Chondrocyte (in vitro differentiated cells): ENCODE results near the gene RSRP1. TPM values are rescaled to one million over a fixed set of nuclear protein-coding genes. Genes with fewer than 3 reads are reported as not detected.

Experiments used
- DNase-seq: peaks from one replicate; pipeline ENCODE4 v3.0.0; 2021; ENCODE audit warnings: mixed read lengths, low spot score
- H3K27ac Mint-ChIP-seq: one replicate; pipeline ENCODE4 v1.8.0; 2021; ENCODE audit warnings: mild to moderate bottlenecking, moderate library complexity, mixed read lengths; ENCODE audit not compliant: unreplicated experiment
- H3K27me3 Mint-ChIP-seq: 2 replicates; pipeline ENCODE4 v1.8.0; 2021; ENCODE audit warnings: low read depth, mixed read lengths
- H3K36me3 Mint-ChIP-seq: 2 replicates; pipeline ENCODE4 v1.8.0; 2021; ENCODE audit warnings: low read depth, mixed read lengths
- H3K4me1 Mint-ChIP-seq: 2 replicates; pipeline ENCODE4 v1.8.0; 2021; ENCODE audit warnings: low read depth, mild to moderate bottlenecking, mixed read lengths
- H3K4me3 Mint-ChIP-seq: one replicate; pipeline ENCODE4 v1.8.0; 2021; ENCODE audit warnings: mild to moderate bottlenecking, moderate library complexity, mixed read lengths; ENCODE audit not compliant: unreplicated experiment
- H3K9me3 Mint-ChIP-seq: 2 replicates; pipeline ENCODE4 v1.8.0; 2021; ENCODE audit warnings: low read depth, mixed read lengths
- CTCF ChIP-seq: fragments of 200-600 bp; sonication (generic); IDR thresholded peaks from 2 replicates; pipeline ENCODE4 v1.5.0; 2021; ENCODE audit warnings: antibody characterized with exemption, mild to moderate bottlenecking, moderate library complexity
- total RNA-seq: library from RNA; stranded (reverse); gene quantifications from 3 replicates; pipeline ENCODE4 v1.2.1, GENCODE V29; 2021

Gene RSRP1
- total RNA-seq, 1 donor from 2014 or later, result 76.4 TPM

DNA sequence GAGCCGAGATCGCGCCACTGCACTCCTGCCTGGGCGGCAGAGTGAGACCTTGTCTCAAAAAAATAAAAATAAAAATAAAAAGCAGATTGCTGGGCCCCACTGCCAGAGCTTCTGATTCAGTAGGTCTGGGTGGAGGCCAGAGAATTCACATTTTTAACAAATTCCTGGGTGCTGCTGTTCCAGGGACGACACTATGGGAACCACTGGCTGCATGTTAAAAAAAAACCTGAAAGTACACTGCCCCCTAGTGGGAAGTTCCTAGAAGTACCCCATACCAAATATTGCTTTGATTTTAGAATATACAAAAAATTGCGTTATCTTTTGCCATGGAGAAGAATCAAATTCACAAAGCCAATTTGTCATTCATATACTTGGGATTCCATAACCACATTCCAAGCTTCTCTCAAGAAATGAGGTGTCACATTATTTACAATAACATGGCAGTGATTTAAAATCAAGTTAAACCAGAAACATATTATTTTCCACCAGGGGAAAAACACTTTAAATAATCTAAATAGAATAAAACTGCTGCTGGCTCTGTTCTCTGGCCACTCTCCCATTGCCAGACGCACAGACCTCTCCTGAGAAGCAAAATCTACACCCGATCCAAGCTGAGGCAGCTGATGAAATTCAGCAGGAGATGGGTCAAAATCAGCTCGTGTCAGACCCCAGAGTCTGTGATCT is 42.3 kb downstream of the RSRP1 start:
- Mint-ChIP-seq H3K27ac (no peak overlapping the region), H3K36me3 (no peaks in the 10 kb centered on the region), H3K27me3 (peaks cover 13% of the 10 kb centered on the region), H3K4me1 (peaks cover 5% of the 10 kb centered on the region), H3K9me3 (no peaks in the 10 kb centered on the region), H3K4me3 (no peak overlapping the region)
- peak; percentile 90 for TF ChIP-seq CTCF
- no peak for DNase-seq

DNA sequence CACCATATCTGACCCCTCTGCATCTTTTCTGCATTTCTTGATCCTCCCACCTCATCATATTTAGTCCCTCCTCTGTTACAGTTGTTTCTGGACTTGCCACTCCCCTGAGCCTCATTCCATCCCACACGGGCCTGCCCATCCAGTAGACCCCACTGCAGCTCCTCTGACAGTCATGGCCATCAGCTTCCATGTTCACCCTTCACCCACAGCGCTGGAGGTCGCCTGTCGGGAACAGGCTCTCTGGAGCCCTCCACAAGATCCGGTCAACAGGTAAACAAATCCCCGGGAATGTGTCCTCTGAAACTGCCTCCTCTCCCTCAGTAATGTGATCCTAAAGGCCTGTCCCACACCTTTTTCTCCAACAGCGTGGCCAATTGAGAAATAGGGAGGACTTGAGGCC is 46.2 kb downstream of the RSRP1 start:
- TF ChIP-seq CTCF, result no peak
- peaks cover 21% of the 10 kb centered on the region for H3K27me3 Mint-ChIP-seq
- H3K4me1 Mint-ChIP-seq, result peaks cover 11% of the 10 kb centered on the region
- no peaks in the 10 kb centered on the region for H3K36me3 Mint-ChIP-seq
- no peaks in the 10 kb centered on the region for H3K9me3 Mint-ChIP-seq
- H3K27ac Mint-ChIP-seq, result no peak overlapping the region
- no peak overlapping the region for H3K4me3 Mint-ChIP-seq
- peak; percentile 67 for DNase-seq

- Mint-ChIP-seq H3K9me3 (no peaks in the 10 kb centered on the region), H3K27ac (no peak overlapping the region), H3K4me1 (peaks cover 11% of the 10 kb centered on the region), H3K36me3 (no peaks in the 10 kb centered on the region), H3K4me3 (no peak overlapping the region), H3K27me3 (peaks cover 13% of the 10 kb centered on the region)
- no peak for TF ChIP-seq CTCF
- DNase-seq, result peak; percentile 54
Observed at GRCh38 chr1:25199819-25200620, 47.2 kb downstream of the RSRP1 start.

- Mint-ChIP-seq H3K27me3 (peaks cover 20% of the 10 kb centered on the region), H3K9me3 (no peaks in the 10 kb centered on the region), H3K4me1 (peaks cover 11% of the 10 kb centered on the region), H3K27ac (peak overlapping the region; percentile 67), H3K4me3 (no peak overlapping the region), H3K36me3 (no peaks in the 10 kb centered on the region)
- TF ChIP-seq CTCF, result peak; percentile 33
- DNase-seq, result peak; percentile 50
Observed at GRCh38 chr1:25198663-25199252, 48.5 kb downstream of the RSRP1 start.

- Mint-ChIP-seq H3K27me3 (peaks cover 24% of the 10 kb centered on the region), H3K4me3 (no peak overlapping the region), H3K36me3 (peaks cover 2% of the 10 kb centered on the region), H3K27ac (peak overlapping the region; percentile 67), H3K4me1 (peaks cover 11% of the 10 kb centered on the region), H3K9me3 (no peaks in the 10 kb centered on the region)
- no peak for TF ChIP-seq CTCF
- DNase-seq, result peak; percentile 38
Observed at GRCh38 chr1:25197982-25198662, 49.1 kb downstream of the RSRP1 start.
